HG02943 (cell line): ENCODE data around the gene ADGRV1.
"Not testable (repeated sequence)": the region's sequence is repeated elsewhere in the genome, so short reads cannot be mapped to it uniquely, and the experiment has no call there.

Experiments used
- ATAC-seq: cut with Tn5 transposase; IDR thresholded peaks from one replicate; pipeline ENCODE4 v1.9.1; 2021; ENCODE audit warnings: mild to moderate bottlenecking, low read depth, moderate library complexity; ENCODE audit not compliant: unreplicated experiment

The ADGRV1 gene

GRCh38 chr5:90593083-90593482 lies 34.5 kb downstream of the ADGRV1 start:
- ATAC-seq: not testable (repeated sequence)

DNA sequence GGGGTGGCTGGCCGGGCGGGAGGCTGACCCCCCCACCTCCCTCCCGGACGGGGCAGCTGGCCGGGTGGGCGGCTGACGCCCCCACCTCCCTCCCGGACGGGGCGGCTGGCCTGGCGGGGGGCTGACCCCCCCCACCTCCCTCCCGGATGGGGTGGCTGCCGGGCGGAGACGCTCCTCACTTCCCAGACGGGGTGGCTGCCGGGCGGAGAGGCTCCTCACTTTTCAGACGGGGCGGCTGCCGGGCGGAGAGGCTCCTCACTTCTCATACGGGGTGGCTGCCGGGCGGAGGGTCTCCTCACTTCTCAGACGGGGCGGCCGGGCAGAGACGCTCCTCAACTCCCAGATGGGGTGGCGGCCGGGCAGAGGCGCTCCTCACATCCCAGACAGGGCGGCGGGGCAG lies 37.2 kb downstream of the ADGRV1 start:
- not testable (repeated sequence) for ATAC-seq

GRCh38 chr5:90598293-90598692 lies 39.7 kb downstream of the ADGRV1 start:
- ATAC-seq: no peak

GRCh38 chr5:90600307-90600706 lies 41.7 kb downstream of the ADGRV1 start:
- ATAC-seq: not testable (repeated sequence)

DNA sequence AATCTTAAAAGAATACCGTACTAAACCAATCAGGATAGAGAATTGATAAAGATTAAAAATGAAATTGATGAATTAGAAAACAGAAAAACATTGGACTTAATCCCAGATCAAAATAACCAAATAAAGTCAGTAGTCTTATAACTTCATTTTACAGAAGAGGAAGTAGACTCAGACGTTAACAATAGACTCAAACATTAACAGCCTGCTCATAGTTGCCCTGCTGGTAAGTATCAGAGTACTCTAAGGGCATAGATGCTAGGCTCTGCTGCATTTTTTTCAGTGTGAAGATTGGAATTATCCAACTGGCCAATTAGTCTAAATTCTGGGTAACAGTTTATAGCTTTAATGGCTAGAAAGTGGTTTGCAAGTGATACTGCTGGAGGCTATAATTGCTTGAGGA lies 42.9 kb downstream of the ADGRV1 start:
- ATAC-seq: no peak

DNA sequence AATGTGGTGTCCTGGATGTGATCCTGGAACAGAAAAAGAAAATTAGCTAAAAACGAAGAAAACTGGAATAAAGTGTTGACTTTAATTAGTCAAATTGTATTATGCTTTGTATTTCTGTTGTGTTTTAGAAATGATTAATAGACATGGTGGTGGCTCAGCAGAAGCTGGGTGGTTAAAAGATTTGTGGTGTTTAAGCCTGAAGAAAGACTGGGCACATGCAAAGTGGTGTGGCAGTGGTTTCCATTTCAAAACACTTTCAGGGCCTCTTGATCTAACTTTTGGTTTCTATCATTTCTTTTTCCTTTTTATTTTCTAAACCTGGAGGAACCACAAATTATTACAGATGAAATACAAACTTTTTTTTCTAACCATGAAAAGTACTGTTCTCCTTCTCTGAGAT lies 44.1 kb downstream of the ADGRV1 start:
- ATAC-seq: peak; percentile 63

DNA sequence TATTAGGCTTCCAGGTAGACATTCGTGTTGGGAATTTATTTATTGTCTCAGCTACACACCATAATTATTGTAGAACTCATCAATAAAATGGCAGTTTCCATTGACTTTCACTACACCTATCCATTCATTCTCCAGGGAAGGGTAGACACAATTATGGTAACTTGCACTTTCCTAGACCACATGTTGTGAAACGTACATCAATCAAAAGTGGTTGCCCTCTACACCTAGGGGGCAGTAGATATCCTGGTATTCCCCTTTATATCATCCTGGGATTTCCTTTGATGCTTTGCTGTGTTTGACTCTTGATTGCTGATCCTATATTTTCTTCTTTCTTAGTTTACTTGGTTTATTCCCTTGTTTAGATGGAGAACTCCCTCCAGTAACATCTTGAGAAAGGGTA lies 47.9 kb downstream of the ADGRV1 start:
- ATAC-seq: no peak

DNA sequence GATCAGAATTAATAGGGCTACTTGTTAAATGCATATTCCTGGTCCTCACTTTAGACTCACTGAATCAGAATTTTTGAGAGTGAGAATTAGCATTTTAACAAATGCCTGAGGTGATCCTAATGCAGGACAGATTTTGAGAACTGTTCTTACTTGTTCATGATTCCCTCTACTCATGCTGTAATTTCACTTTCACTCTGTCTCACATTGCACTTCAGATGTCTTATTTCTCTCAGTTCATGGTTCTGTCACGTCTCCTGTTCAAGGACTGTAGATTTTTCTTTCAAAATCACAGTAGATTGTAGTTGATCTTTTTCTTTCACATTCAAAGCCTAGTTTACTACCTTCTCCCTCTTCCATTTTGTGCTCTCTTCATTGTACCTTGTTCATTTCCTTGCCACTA lies 54.3 kb downstream of the ADGRV1 start:
- ATAC-seq: peak; percentile 92

DNA sequence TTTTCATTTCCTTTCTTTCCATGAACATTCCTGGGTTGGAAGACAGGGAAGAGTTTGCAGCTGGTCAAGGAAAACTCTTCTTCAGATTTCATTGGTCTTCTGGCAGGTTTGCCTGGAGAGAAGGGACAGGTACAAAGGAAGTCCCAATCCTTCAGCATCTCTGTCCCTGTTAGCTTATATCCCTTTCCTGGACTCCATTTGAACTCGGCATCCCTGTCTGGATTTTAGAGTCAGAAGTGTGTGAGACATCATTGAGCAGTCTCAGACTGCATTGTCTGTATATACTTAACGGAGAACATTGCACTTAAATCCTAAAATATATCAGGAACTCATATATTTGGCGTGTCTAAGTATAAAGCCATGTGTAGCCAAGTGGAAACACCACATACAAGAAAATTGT lies 54.9 kb downstream of the ADGRV1 start:
- no peak for ATAC-seq

DNA sequence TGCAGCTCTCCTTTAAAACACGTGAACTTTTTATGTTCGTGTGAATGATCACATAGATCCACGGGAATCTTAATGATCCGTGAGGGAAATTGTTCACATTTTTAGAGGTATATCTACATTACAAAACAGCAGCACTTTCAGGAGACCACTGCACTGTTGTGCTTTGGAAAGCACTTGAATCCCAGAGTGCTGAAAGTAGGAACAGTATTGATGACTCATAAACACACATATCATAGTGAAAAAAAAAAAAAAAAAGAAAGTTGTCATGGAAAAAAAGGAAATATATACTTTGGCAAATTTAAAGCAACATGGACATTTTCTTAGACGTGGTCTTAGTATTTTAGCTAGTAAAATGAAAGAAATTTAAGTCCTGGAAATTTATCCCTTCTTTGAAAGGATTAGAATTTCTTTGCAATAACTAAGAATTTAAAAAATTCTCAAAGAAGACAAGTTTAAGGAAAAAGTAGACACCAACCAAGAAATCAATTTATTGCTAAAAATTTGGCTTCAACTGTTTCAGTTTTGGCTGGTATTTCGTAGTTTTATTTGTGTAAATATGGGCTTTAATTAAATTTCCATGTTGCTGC lies 55.4 kb downstream of the ADGRV1 start:
- no peak for ATAC-seq

DNA sequence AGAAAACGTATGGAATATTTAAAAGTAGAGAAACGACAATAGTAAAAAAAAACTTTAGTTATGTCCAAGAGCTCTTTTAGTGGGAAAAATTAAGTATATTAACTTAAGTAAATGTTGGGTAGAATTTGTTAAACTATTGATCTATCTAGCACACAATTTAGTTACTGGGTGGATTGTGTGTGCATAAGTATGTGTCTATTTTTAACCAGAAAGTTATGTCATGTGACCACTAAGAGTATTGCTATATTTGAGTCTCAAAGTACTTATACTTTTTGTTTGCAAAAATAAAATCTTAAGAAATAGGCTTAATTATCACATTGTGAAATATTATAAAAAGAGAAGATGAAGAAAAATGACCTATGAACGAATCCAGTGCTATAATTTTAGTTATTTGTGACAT lies 56.8 kb downstream of the ADGRV1 start:
- ATAC-seq: no peak

- ATAC-seq: no peak
These were observed 59.5 kb downstream of the ADGRV1 start for GRCh38 chr5:90618071-90618470.

DNA sequence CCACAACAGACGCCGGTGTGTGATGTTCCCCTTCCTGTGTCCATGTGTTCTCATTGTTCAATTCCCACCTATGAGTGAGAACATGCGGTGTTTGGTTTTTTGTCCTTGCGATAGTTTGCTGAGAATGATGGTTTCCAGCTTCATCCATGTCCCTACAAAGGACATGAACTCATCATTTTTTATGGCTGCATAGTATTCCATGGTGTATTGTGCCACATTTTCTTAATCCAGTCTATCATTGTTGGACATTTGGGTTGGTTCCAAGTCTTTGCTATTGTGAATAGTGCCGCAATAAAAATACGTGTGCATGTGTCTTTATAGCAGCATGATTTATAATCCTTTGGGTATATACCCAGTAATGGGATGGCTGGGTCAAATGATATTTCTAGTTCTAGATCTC lies 61.2 kb downstream of the ADGRV1 start:
- not testable (repeated sequence) for ATAC-seq

DNA sequence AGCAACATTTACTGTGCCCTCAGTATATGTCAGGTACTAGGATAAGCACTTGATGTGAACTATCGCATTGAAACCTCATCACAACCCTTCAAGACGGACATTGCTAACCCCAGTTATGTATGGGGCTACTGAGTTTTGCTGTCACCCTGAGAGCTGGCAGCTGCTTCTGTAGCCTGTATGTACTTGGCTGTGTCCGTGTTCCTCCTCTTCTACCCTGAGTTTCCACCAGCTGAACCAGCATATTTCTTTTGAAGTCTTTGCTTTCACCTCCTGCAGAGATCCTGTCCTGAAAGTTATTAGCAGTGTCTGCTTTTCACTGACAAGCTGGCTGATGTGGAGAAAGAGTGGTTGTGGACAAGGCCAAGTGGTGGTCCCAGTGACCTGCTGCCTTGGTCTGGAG lies 63.3 kb downstream of the ADGRV1 start:
- no peak for ATAC-seq

DNA sequence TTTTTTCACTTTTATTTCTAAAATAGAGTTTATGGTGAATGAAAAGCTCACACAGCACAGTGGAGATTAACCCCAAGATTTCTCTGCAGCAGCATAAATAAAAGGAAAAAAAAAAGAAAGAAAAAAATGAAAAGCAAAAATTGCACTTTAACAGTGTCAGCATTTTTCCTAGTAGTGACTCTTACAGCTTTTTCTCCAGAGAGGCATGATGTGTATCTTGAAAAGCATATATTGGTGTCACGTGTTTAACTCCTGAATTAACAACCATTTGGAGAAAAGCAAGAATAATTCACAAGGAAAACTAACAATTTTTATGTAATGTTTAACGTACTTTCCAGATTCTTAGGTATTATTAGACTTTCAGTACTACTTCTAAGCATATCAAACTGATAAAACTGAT lies 67.9 kb downstream of the ADGRV1 start:
- ATAC-seq: no peak

- no peak for ATAC-seq
These were observed 69.9 kb downstream of the ADGRV1 start for GRCh38 chr5:90628492-90628891.

GRCh38 chr5:90632791-90633190 lies 74.2 kb downstream of the ADGRV1 start:
- ATAC-seq: no peak

GRCh38 chr5:90636948-90637347 lies 78.4 kb downstream of the ADGRV1 start:
- ATAC-seq: no peak

GRCh38 chr5:90637731-90638130 lies 79.1 kb downstream of the ADGRV1 start:
- no peak for ATAC-seq

DNA sequence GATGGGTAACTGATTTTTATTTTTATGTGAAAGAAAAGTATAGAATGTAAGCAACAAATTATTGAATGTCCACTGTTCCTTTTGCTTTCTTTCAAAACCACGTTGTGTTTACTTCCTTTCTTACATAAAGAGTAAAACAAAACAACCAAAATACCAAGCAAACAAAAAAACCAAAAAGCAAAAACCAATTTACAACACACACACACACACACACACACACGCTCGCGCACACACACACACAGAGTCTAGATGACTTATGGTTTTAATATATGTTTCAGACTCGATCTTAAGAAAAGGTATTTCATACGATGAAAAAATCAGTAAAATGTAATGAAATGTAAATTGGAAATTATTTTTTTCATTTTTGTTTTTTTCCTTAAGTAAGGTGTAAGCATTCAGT lies 80.3 kb downstream of the ADGRV1 start:
- no peak for ATAC-seq

DNA sequence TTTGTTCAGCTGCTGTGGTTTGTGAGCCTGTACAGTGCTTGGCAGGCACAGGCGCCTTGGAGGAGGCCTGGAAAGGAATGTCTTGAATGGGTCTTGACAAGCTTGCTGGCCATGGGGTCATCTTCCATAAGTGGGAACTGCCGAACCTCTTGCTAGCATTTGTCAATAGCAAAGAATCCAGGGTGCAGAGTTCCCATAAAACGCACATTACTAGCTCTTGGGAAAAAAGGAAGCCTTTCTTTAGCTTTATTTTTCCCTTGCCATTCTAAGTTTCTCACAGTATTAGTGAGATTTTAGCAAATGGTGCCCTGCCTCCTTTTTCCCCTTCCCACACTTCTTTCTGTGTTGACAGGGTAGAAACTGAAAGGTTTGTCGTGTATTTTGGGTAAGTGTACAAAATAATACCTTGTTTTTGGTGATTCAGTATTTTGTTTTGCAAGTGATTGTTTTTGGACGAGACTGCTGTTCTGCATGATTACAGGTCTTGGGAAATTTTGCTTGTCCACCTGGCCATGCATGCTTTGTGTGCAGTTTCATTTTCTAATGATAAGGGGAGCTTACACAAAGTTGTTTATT lies 82.0 kb downstream of the ADGRV1 start:
- peak; percentile 61 for ATAC-seq

DNA sequence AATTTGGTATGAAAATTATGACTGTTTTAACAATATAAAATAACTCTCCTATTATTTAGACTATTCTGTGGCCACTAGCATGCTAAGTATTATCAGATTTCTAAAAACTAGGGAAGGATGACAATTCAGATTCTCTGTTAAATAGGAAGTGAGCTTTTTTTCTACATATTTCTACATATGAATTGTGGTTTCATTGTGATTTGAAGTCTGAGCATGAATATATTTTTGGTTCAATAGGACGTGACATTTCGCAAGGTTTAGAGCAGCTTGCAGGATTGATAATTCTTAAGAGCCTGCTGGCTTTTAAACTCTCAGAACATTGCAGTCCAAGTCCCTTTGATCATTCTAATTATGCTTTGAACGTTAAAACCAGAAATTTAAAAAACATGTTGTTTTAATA lies 82.9 kb downstream of the ADGRV1 start:
- ATAC-seq: no peak
